ENCODE measurements around the gene CABP2. TPM values are rescaled to one million over a fixed set of nuclear protein-coding genes. Genes with fewer than 3 reads are reported as not detected.
"Not testable (repeated sequence)": the region's sequence is repeated elsewhere in the genome, so short reads cannot be mapped to it uniquely, and the experiment has no call there.

CABP2 gene
- total and polyA plus RNA-seq, 4 donors, result not detected

GRCh38 chr11:67516806-67517205 is 6.4 kb downstream of the CABP2 start:
- no peak for TF ChIP-seq CTCF (IDR thresholded peaks at IDR 0.05; ENCODE audit: control extremely low read depth, extremely low read depth)
- Histone ChIP-seq H3K4me3 (no peak overlapping the region), H3K27me3 (ENCODE audit: control insufficient read depth in 3 of 3, insufficient read depth in 3 of 3, low read length in 2 of 3) (no peaks in the 10 kb centered on the region), H3K4me1 (ENCODE audit: control insufficient read depth in 5 of 5, insufficient read depth in 5 of 5, low read length in 5 of 5) (no peaks in the 10 kb centered on the region), H3K9ac (ENCODE audit: insufficient read depth in 1 of 2, low read length in 2 of 2) (no peak overlapping the region), H3K36me3 (ENCODE audit: control insufficient read depth in 4 of 4, insufficient read depth in 4 of 4, low read length in 4 of 4) (no peaks in the 10 kb centered on the region), H3K9me3 (ENCODE audit: control insufficient read depth in 4 of 4, insufficient read depth in 3 of 4, low read length in 3 of 4) (peaks cover 0 to 2% (median 0%) of the 10 kb centered on the region in 4 donors), H3K27ac (ENCODE audit: low read depth in 1 of 2, low read length in 1 of 2) (no peak overlapping the region)
- ATAC-seq (ENCODE audit: insufficient read depth, low FRiP score) (no peak), DNase-seq (no peak)
- 92 to 93% methylated on average over 9 of the region's 9 CpGs for WGBS, 2 donors

- no peak overlapping the region for H3K9ac ChIP-seq (ENCODE audit: insufficient read depth in 1 of 2, low read length in 2 of 2)
- H3K4me3 ChIP-seq, result no peak overlapping the region
- no peak for DNase-seq
- H3K27ac ChIP-seq (ENCODE audit: low read depth in 1 of 2, low read length in 1 of 2), result no peak overlapping the region
- H3K27me3 ChIP-seq (ENCODE audit: control insufficient read depth in 3 of 3, insufficient read depth in 3 of 3, low read length in 2 of 3), result peaks cover 0 to 2% (median 0%) of the 10 kb centered on the region in 3 donors
- no peaks in the 10 kb centered on the region for H3K36me3 ChIP-seq (ENCODE audit: control insufficient read depth in 4 of 4, insufficient read depth in 4 of 4, low read length in 4 of 4)
- 76 to 81% methylated on average over 7 of the region's 7 CpGs for WGBS, 2 donors
- peaks cover 0 to under 1% (median 0%) of the 10 kb centered on the region in 5 donors for H3K4me1 ChIP-seq (ENCODE audit: control insufficient read depth in 5 of 5, insufficient read depth in 5 of 5, low read length in 5 of 5)
- ATAC-seq (ENCODE audit: insufficient read depth, low FRiP score), result no peak
- no peaks in the 10 kb centered on the region for H3K9me3 ChIP-seq (ENCODE audit: control insufficient read depth in 4 of 4, insufficient read depth in 3 of 4, low read length in 3 of 4)
- TF ChIP-seq CTCF (IDR thresholded peaks at IDR 0.05; ENCODE audit: control extremely low read depth, extremely low read depth), result no peak
These were observed 9.1 kb downstream of the CABP2 start for GRCh38 chr11:67514116-67514515.

GRCh38 chr11:67511558-67511957 is 11.7 kb downstream of the CABP2 start:
- not testable (repeated sequence) for H3K36me3 ChIP-seq (ENCODE audit: control insufficient read depth in 4 of 4, insufficient read depth in 4 of 4, low read length in 4 of 4); H3K27me3 ChIP-seq (ENCODE audit: control insufficient read depth in 3 of 3, insufficient read depth in 3 of 3, low read length in 2 of 3); H3K27ac ChIP-seq (ENCODE audit: low read depth in 1 of 2, low read length in 1 of 2); DNase-seq; H3K9ac ChIP-seq (ENCODE audit: insufficient read depth in 1 of 2, low read length in 2 of 2); ATAC-seq (ENCODE audit: insufficient read depth, low FRiP score); H3K9me3 ChIP-seq (ENCODE audit: control insufficient read depth in 4 of 4, insufficient read depth in 3 of 4, low read length in 3 of 4); H3K4me3 ChIP-seq
- H3K4me1 ChIP-seq (ENCODE audit: control insufficient read depth in 5 of 5, insufficient read depth in 5 of 5, low read length in 5 of 5), result peaks cover 0 to 12% (median 3%) of the 10 kb centered on the region in 5 donors
- WGBS, 2 donors, result 89 to 92% methylated on average over 4 of the region's 4 CpGs

GRCh38 chr11:67510023-67510345 is 13.3 kb downstream of the CABP2 start:
- ATAC-seq (ENCODE audit: insufficient read depth, low FRiP score), result no peak
- H3K4me1 ChIP-seq (ENCODE audit: control insufficient read depth in 5 of 5, insufficient read depth in 5 of 5, low read length in 5 of 5), result peaks cover 0 to 23% (median 4%) of the 10 kb centered on the region in 5 donors
- no peak overlapping the region for H3K27ac ChIP-seq (ENCODE audit: low read depth in 1 of 2, low read length in 1 of 2)
- H3K36me3 ChIP-seq (ENCODE audit: control insufficient read depth in 4 of 4, insufficient read depth in 4 of 4, low read length in 4 of 4), result peaks cover 0 to 3% (median 0%) of the 10 kb centered on the region in 4 donors
- DNase-seq, result no peak
- 25 to 35% methylated on average over 3 of the region's 3 CpGs for WGBS, 2 donors
- no peak overlapping the region for H3K9ac ChIP-seq (ENCODE audit: insufficient read depth in 1 of 2, low read length in 2 of 2)
- H3K27me3 ChIP-seq (ENCODE audit: control insufficient read depth in 3 of 3, insufficient read depth in 3 of 3, low read length in 2 of 3), result peaks cover 0 to 2% (median 0%) of the 10 kb centered on the region in 3 donors
- no peak overlapping the region for H3K4me3 ChIP-seq
- no peaks in the 10 kb centered on the region for H3K9me3 ChIP-seq (ENCODE audit: control insufficient read depth in 4 of 4, insufficient read depth in 3 of 4, low read length in 3 of 4)
- no peak for TF ChIP-seq CTCF (IDR thresholded peaks at IDR 0.05; ENCODE audit: control extremely low read depth, extremely low read depth)

Measured in lung (tissue), 12 donors.